ENCODE measurements around the gene GLDC.

GRCh38 chr9:6581253-6581652 is 64.3 kb downstream of the GLDC start:
- TF ChIP-seq, protein P1, sequence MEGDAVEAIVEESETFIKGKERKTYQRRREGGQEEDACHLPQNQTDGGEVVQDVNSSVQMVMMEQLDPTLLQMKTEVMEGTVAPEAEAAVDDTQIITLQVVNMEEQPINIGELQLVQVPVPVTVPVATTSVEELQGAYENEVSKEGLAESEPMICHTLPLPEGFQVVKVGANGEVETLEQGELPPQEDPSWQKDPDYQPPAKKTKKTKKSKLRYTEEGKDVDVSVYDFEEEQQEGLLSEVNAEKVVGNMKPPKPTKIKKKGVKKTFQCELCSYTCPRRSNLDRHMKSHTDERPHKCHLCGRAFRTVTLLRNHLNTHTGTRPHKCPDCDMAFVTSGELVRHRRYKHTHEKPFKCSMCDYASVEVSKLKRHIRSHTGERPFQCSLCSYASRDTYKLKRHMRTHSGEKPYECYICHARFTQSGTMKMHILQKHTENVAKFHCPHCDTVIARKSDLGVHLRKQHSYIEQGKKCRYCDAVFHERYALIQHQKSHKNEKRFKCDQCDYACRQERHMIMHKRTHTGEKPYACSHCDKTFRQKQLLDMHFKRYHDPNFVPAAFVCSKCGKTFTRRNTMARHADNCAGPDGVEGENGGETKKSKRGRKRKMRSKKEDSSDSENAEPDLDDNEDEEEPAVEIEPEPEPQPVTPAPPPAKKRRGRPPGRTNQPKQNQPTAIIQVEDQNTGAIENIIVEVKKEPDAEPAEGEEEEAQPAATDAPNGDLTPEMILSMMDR (IDR thresholded peaks at IDR 0.05), result no peak
- TF ChIP-seq POLR2A (IDR thresholded peaks at IDR 0.05), result no peak

All from body of pancreas (tissue), 4 donors.